Activated naive CD4-positive, alpha-beta T cell treated with anti-CD3 and anti-CD28 coated beads, Interleukin-2, amount 50 U/mL, for 16 hours (primary cell): ENCODE data around the gene UNG.

Source experiments
- DNase-seq: peaks from one replicate; pipeline ENCODE4 v3.0.0-alpha.2; 2020

The UNG gene

DNA sequence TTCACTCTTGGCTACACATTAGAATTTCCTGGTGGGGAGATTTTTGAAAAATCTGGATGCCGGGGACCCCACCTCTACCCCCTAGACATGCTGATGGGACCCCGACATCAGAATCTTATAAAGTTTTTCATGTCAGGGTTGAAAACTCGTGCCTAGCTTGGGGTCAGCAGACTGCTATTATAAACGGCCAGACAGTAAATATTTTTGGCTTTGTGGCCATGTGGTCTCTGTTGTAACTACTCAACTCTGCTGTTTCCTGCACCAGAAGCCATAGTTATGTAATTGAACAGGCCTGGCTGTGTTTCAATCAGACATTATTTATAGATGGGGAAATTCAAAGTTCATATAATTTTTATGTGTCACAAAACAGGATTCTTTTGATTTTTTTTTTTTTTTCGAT is 60.6 kb downstream of the UNG start:
- DNase-seq = no peak

DNA sequence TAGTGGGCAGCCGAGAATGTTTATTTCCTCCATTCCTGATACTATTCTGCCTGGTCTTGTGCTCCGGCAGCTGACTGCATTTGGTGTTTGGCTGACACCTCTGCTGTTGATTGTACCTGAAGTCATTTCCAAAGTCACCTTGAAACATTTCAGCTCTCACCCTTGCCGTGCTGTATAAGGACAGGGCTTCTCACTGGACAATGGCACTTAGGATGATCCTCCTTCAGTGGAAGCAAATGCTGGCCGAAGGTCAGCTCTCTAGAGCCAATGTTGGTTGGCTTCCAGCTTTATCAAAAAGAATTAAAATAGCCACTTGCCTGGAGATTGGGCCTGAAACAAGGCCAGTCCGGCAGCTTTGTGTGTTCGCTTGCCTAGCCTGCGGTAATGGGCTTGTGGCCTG is 63.0 kb downstream of the UNG start:
- DNase-seq = no peak
